Activated CD8-positive, alpha-beta T cell treated with anti-CD3 and anti-CD28 coated beads for 36 hours (primary cell): ENCODE data around the gene BANK1. TPM values are rescaled to one million over a fixed set of nuclear protein-coding genes. Genes with fewer than 3 reads are reported as not detected.

Experiments used
- ATAC-seq: fragments of 200-7000 bp; cut with Tn5 transposase; one replicate; pipeline ENCODE4 v1.10.0; 2021; ENCODE audit warnings: mild to moderate bottlenecking, moderate library complexity
- CTCF ChIA-PET: fragments of 350-600 bp; sonication (Branson Sonifier 250); formaldehyde crosslinking; loops from one replicate; lab custom pipeline; 2021; ENCODE audit warnings: antibody characterized with exemption; lab: Charles Lee
- POLR2A ChIA-PET: fragments of 350-600 bp; sonication (Branson Sonifier 250); formaldehyde crosslinking; loops from one replicate; lab custom pipeline; 2021; ENCODE audit warnings: antibody characterized with exemption; lab: Charles Lee
- DNase-seq: peaks from one replicate; pipeline ENCODE4 v3.0.0-alpha.2; 2020
- H3K27ac Mint-ChIP-seq: one replicate; pipeline ENCODE4 v1.8.0; 2021; ENCODE audit warnings: mild to moderate bottlenecking, mixed read lengths
- H3K27me3 Mint-ChIP-seq: one replicate; pipeline ENCODE4 v1.8.0; 2021; ENCODE audit warnings: mixed read lengths
- H3K36me3 Mint-ChIP-seq: one replicate; pipeline ENCODE4 v1.8.0; 2021; ENCODE audit warnings: low read depth, mixed read lengths
- H3K4me1 Mint-ChIP-seq: one replicate; pipeline ENCODE4 v1.8.0; 2021; ENCODE audit warnings: low read depth, mixed read lengths
- H3K4me3 Mint-ChIP-seq: one replicate; pipeline ENCODE4 v1.8.0; 2021; ENCODE audit warnings: mild to moderate bottlenecking, moderate library complexity, mixed read lengths
- H3K9me3 Mint-ChIP-seq: one replicate; pipeline ENCODE4 v1.8.0; 2021; ENCODE audit warnings: mixed read lengths
- intact Hi-C: fragments of 100-400 bp; cut with micrococcal nuclease; formaldehyde crosslinking; loops from one replicate; pipeline ENCODE4 v1.10.0; 2022
- total RNA-seq, 2 experiments: library from RNA; stranded (reverse); gene quantifications; one replicate each; pipeline ENCODE4 v1.2.3, GENCODE V29; 2021
- TF ChIP-seq, protein P1 (sequence below): fragments of 200-600 bp; IDR thresholded peaks from one replicate; pipeline ENCODE4 v1.8.0; 2022; ENCODE audit warnings: antibody characterized with exemption, mild to moderate bottlenecking

BANK1 gene
- total RNA-seq, 2 experiments from 2014 or later: 0.09 to 0.34 TPM

DNA sequence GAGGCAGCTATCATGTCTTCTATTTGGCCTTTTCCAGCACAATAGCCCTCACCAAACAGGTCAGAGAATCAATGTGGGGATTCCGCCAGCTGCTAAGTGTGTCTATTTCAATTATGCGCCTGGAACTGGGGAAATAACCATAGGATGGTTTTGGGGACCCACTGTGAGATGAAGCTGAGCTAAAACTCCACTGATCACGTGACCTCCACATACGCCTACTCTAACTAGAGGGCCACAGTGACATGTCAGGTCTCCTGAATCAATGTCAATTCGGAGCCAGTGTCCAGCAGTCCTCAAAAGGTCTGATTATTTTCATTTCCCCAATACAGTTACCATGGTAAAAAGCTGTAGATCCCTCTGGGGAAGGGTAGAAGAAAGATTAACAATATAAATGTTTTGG is 10.2 kb upstream of the BANK1 start:
- TF ChIP-seq, protein P1, sequence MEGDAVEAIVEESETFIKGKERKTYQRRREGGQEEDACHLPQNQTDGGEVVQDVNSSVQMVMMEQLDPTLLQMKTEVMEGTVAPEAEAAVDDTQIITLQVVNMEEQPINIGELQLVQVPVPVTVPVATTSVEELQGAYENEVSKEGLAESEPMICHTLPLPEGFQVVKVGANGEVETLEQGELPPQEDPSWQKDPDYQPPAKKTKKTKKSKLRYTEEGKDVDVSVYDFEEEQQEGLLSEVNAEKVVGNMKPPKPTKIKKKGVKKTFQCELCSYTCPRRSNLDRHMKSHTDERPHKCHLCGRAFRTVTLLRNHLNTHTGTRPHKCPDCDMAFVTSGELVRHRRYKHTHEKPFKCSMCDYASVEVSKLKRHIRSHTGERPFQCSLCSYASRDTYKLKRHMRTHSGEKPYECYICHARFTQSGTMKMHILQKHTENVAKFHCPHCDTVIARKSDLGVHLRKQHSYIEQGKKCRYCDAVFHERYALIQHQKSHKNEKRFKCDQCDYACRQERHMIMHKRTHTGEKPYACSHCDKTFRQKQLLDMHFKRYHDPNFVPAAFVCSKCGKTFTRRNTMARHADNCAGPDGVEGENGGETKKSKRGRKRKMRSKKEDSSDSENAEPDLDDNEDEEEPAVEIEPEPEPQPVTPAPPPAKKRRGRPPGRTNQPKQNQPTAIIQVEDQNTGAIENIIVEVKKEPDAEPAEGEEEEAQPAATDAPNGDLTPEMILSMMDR: no peak
- no peak overlapping the region for H3K27ac Mint-ChIP-seq
- H3K4me3 Mint-ChIP-seq: no peak overlapping the region
- ChIA-PET POLR2A (no interaction called here), CTCF (no interaction called here)
- no peaks in the 10 kb centered on the region for H3K36me3 Mint-ChIP-seq
- no peak for ATAC-seq
- no peaks in the 10 kb centered on the region for H3K9me3 Mint-ChIP-seq
- no peak for DNase-seq
- peaks cover 1% of the 10 kb centered on the region for H3K4me1 Mint-ChIP-seq
- intact Hi-C loops: no loop called here
- H3K27me3 Mint-ChIP-seq: peaks cover 1% of the 10 kb centered on the region

DNA sequence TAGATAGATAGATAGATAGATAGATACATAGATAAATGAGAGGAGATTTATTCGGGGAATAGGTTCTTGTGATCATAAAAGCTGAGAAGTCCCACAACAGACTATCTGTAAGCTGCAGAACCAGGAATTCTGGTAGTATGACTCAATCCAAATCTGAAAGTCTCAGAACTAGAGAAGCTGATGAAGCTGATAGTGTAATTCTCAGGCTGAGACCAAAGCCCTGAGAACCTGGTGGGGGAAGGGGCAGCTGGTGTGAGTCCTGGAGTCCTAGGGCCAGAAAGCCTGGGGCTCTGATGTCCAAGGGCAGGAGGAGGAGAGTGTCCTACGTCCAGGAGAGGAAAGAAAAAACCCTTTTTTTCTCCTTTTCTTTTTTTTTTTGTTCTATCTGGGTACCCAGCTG is 8.0 kb upstream of the BANK1 start:
- TF ChIP-seq, protein P1: no peak
- POLR2A ChIA-PET: no interaction called here
- H3K4me3 Mint-ChIP-seq: no peak overlapping the region
- no peaks in the 10 kb centered on the region for H3K36me3 Mint-ChIP-seq
- CTCF ChIA-PET: no interaction called here
- H3K4me1 Mint-ChIP-seq: peaks cover 5% of the 10 kb centered on the region
- H3K27me3 Mint-ChIP-seq: peaks cover 5% of the 10 kb centered on the region
- intact Hi-C loops: no loop called here
- H3K9me3 Mint-ChIP-seq: peaks cover 2% of the 10 kb centered on the region
- DNase-seq (no peak), ATAC-seq (no peak)
- H3K27ac Mint-ChIP-seq: no peak overlapping the region

DNA sequence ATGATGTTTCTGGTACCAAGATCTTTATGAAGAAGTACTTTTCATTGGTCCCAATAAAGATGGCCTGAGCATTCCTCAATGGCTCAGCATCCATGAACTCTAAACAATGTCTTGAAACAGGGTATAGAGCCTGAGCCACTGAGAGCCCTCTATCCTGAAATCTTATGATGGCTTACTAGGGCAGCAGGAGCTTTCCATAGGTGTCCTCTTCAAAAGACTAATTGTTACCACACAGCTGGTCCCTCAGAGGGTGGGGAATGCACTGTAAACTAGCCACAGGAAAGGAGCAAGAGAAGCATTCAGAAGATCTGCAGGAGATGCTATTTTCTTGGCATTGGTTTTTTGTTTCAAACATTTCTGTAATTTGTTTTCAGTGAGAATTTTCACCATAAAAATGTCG is 5.6 kb upstream of the BANK1 start:
- no peaks in the 10 kb centered on the region for H3K36me3 Mint-ChIP-seq
- no peak for DNase-seq
- H3K9me3 Mint-ChIP-seq: peaks cover 2% of the 10 kb centered on the region
- ChIA-PET CTCF (no interaction called here), POLR2A (no interaction called here)
- peaks cover 5% of the 10 kb centered on the region for H3K4me1 Mint-ChIP-seq
- no peak for ATAC-seq
- H3K4me3 Mint-ChIP-seq: no peak overlapping the region
- peaks cover 7% of the 10 kb centered on the region for H3K27me3 Mint-ChIP-seq
- H3K27ac Mint-ChIP-seq: no peak overlapping the region
- intact Hi-C loops: no loop called here
- TF ChIP-seq, protein P1: no peak

DNA sequence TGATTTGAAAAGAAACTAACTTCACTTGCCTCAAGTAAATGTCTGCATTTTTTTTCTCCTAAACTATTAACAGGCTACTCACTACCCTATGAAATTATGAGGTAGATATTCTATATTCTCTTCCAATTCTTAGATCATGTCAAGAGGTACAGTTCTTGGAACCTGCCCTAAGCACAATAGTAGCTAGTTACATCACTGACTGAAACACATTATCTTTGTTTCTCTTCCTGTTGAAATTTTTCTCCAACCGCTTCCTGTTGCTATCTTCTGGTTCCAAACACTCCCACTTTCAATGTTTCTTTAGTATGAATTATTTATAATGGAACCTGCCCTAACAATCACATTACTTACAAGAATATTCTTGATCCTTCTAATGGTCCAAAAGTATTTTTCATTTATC is 5.0 kb upstream of the BANK1 start:
- intact Hi-C loops: no loop called here
- TF ChIP-seq, protein P1: no peak
- H3K4me1 Mint-ChIP-seq: peaks cover 9% of the 10 kb centered on the region
- H3K36me3 Mint-ChIP-seq: no peaks in the 10 kb centered on the region
- H3K27ac Mint-ChIP-seq: no peak overlapping the region
- CTCF ChIA-PET: no interaction called here
- H3K4me3 Mint-ChIP-seq: no peak overlapping the region
- POLR2A ChIA-PET: no interaction called here
- ATAC-seq: no peak
- no peak for DNase-seq
- peaks cover 2% of the 10 kb centered on the region for H3K9me3 Mint-ChIP-seq
- peaks cover 7% of the 10 kb centered on the region for H3K27me3 Mint-ChIP-seq

DNA sequence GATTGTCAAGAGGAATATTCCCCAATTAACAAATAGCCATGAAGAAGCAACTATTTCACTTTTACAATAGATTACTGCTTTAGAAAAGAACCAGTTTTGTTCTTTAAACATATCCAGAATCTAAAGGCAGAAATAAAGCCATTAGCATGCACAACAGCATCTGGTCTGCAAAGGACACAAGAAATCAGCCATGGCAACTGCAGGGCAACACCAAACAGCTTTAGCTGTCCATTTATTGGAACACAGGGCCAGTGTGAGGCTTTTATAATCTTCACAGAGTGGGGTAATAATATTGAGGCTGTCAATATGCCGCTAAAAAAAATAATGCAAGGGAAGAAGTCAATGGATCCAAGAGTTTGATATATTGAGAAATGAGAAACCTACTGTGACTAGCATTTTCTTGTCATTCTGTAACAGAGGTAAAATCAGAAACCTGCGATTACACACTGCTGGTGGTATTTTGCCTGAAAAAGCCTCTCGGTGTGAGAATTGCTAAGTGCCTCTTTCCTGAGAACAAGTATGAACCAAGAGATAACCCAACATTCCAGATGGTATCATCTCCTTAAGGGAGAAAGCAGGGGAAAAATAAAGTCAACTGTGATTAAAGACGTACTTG is 2.7 kb upstream of the BANK1 start:
- intact Hi-C loops: no loop called here
- Mint-ChIP-seq H3K27me3 (peaks cover 13% of the 10 kb centered on the region), H3K27ac (no peak overlapping the region), H3K4me3 (no peak overlapping the region), H3K9me3 (peaks cover 2% of the 10 kb centered on the region), H3K36me3 (no peaks in the 10 kb centered on the region), H3K4me1 (peaks cover 16% of the 10 kb centered on the region)
- POLR2A ChIA-PET: no interaction called here
- no peak for DNase-seq
- ATAC-seq: no peak
- TF ChIP-seq, protein P1: no peak
- CTCF ChIA-PET: no interaction called here
